Myometrial cell (primary cell): Measurements from ENCODE around the gene KRTAP19-3. TPM values are rescaled to one million over a fixed set of nuclear protein-coding genes. Genes with fewer than 3 reads are reported as not detected.

Experiments
- total RNA-seq: library from RNA; depleted of rRNA; stranded (reverse); fragments of >200 nt; gene quantifications from 2 replicates; pipeline ENCODE4 v1.2.3, GENCODE V29; 2015

The KRTAP19-3 gene
- not detected in 2 replicates for total RNA-seq

DNA sequence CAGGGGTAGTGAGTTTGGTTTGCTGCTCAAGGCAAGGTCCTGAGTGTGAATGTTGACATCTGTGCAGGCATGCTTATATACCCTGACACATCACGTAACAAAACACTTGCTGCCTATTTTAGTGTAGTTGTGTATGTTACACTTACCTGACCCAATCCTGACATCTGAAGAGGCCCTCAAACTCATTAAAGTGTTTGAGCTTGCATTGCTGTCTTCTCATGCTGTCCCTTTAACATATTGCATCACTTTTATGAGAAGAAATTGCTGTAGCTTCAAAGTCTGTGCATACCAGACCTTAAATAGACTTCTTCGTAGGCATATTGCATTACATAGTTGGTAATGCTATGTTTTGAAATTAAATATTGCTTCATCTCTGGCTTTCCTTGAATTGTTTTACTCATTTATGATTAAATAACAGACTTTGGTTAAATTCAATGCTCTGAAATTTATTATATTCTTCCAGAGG is at the start of gene KRTAP19-3:
Gene KRTAP19-3, minus strand, starts transcription at position 51 of the 466 bp plus-strand sequence. CDS start 56 bp downstream, outside the sequence.

DNA sequence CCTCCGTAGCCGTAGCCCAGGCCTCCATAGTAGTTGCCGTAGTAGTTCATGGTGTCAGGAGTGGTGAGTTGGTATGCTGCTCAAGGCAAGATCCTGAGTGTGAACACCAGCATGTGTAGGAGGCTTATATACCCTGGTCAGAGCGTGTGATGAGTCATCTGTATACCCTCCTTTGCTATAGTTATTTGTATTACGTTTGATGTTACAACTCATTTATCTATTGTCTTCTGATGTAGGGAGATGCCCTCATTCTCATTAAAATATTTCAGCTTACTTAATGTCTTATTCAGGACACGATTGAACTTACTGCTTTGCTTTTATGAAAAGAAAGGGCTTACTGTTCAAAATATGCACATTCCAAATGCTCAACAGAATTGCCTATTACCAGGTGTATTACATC is 10.2 kb upstream of the KRTAP19-3 start, which contains the start of gene KRTAP19-5:
Gene KRTAP19-5, minus strand, starts transcription at position 101 of the 400 bp plus-strand sequence. Its CDS starts 51 bp downstream, at position 50.

DNA sequence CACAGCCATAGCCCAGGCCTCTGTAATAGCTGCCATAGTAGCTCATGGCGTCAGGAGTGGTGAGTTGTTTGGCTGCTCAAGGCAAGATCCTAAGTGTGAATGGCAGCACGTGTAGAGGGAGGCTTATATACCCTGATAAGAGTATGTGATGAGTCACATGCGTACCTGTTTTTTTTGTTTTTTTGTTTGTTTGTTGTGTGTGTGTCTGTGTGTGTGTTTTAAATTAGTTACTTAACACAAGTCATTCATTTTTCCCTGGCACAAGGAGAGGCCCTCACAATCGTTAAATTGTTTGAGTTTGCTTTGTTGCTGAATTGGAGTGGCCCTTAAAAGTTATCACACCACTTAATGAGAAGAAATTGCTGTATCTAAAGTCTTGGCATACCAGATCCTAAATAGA is 5.3 kb upstream of the KRTAP19-3 start, which contains the start of gene KRTAP19-4:
Gene KRTAP19-4, minus strand, starts transcription at position 101 of the 400 bp plus-strand sequence. Its CDS starts 55 bp downstream, at position 46.

DNA sequence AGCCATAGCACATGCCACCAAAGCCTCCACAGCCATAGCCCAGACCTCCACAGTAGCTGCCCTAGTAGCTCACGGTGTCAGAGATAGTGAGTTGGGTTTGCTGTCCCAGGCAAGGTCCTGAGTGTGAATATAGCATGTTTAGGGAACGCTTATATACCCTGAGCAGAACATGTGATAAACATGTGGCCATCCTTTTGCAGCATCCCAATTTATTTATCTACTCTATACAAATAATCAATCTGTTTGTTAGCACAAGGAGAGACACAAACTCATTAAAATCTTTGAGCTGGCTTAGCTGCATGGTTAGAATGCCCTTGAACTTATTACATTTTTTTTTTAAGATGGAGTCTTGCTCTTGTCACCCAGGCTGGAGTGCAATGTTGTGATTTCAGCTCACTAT is 4.5 kb downstream of the KRTAP19-3 start, which contains the start of gene KRTAP19-2:
Gene KRTAP19-2, minus strand, starts transcription at position 101 of the 400 bp plus-strand sequence. Its CDS starts 88 bp downstream, at position 13.

DNA sequence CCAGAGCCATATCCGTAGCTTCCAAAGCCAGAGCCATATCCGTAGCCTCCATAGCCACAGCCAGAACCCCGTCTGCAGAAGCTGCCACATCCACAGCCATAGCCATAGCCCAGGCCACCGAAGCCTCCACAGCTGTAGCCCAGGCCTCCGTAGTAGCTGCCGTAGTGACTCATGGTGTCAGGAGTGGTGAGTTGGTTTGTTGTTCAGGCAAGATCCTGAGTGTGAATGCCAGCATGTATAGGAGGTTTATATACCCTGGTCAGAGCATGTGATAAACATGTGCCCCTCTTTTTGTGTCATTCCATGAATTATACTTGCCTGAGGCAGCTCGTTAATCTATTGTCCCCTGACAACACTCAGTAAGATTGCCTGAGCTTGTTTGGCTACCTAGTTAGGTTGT is 11.7 kb downstream of the KRTAP19-3 start, which contains the start of gene KRTAP19-1:
Gene KRTAP19-1, minus strand, starts transcription at position 223 of the 400 bp plus-strand sequence. Its CDS starts 50 bp downstream, at position 173.

Other genes with a start within 250 kb of the KRTAP19-3 start
- not detected in 2 replicates for gene KRTAP24-1, start 209.1 kb downstream of the KRTAP19-3 start, total RNA-seq
- gene KRTAP25-1, start 202.5 kb downstream of the KRTAP19-3 start, total RNA-seq: not detected in 2 replicates
- not detected in 2 replicates for gene KRTAP26-1, start 171.7 kb downstream of the KRTAP19-3 start, total RNA-seq
- not detected in 2 replicates for gene KRTAP27-1, start 154.3 kb downstream of the KRTAP19-3 start, total RNA-seq
- gene KRTAP23-1, start 143.4 kb downstream of the KRTAP19-3 start, total RNA-seq: not detected in 2 replicates
- gene KRTAP13-2, start 119.7 kb downstream of the KRTAP19-3 start, total RNA-seq: not detected in 2 replicates
- not detected in 2 replicates for gene KRTAP13-1, start 96.0 kb downstream of the KRTAP19-3 start, total RNA-seq
- not detected in 2 replicates for gene KRTAP13-3, start 66.1 kb downstream of the KRTAP19-3 start, total RNA-seq
- gene KRTAP13-4, start 61.8 kb downstream of the KRTAP19-3 start, total RNA-seq: not detected in 2 replicates
- not detected in 2 replicates for gene KRTAP15-1, start 51.7 kb downstream of the KRTAP19-3 start, total RNA-seq
- not detected in 2 replicates for gene KRTAP19-1, start 11.6 kb downstream of the KRTAP19-3 start, total RNA-seq
- not detected in 2 replicates for gene KRTAP19-2, start 4.6 kb downstream of the KRTAP19-3 start, total RNA-seq
- not detected in 2 replicates for gene KRTAP19-4, start 5.2 kb upstream of the KRTAP19-3 start, total RNA-seq
- gene KRTAP19-5, start 10.1 kb upstream of the KRTAP19-3 start, total RNA-seq: not detected in 2 replicates
- not detected in 2 replicates for gene KRTAP19-6, start 49.9 kb upstream of the KRTAP19-3 start, total RNA-seq
- gene KRTAP19-7, start 69.3 kb upstream of the KRTAP19-3 start, total RNA-seq: not detected in 2 replicates
- gene KRTAP22-2, start 98.4 kb upstream of the KRTAP19-3 start, total RNA-seq: not detected in 2 replicates
- gene KRTAP6-3, start 100.4 kb upstream of the KRTAP19-3 start, total RNA-seq: not detected in 2 replicates
- gene KRTAP6-2, start 106.9 kb upstream of the KRTAP19-3 start, total RNA-seq: not detected in 2 replicates
- gene KRTAP22-1, start 109.1 kb upstream of the KRTAP19-3 start, total RNA-seq: not detected in 2 replicates
- gene KRTAP6-1, start 121.9 kb upstream of the KRTAP19-3 start, total RNA-seq: not detected in 2 replicates
- gene KRTAP20-1, start 124.4 kb upstream of the KRTAP19-3 start, total RNA-seq: not detected in 2 replicates
- not detected in 2 replicates for gene KRTAP20-4, start 128.6 kb upstream of the KRTAP19-3 start, total RNA-seq
- not detected in 2 replicates for gene KRTAP20-2, start 143.2 kb upstream of the KRTAP19-3 start, total RNA-seq
- not detected in 2 replicates for gene KRTAP20-3, start 150.9 kb upstream of the KRTAP19-3 start, total RNA-seq
- not detected in 2 replicates for gene KRTAP21-3, start 226.8 kb upstream of the KRTAP19-3 start, total RNA-seq